ENCODE data around the gene AP1M2.

DNA sequence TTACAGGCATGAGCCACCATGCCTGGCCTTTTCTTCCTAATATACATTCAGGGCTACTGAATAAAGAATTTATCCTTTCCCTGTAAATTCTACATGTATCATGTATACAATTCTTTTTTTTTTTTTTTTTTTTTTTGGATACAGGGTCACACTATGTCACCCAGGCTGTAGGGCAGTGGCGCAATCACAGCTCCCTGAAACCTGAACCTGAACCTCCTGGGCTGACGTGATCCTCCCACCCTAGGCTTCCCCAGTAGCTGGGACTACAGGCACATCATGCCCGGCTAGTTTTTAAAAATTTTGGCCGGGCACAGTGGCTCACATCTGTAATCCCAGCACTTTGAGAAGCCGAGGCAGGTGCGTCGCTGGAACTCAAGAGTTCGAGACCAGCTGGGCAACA is 31.7 kb upstream of the AP1M2 start:
- TF ChIP-seq SIN3A (IDR thresholded peaks at IDR 0.05; ENCODE audit: borderline replicate concordance, insufficient read depth, low read length) (no peak), TAF1 (IDR thresholded peaks at IDR 0.05; ENCODE audit: borderline replicate concordance, insufficient read depth, low read length) (no peak), POLR2AphosphoS5 (IDR thresholded peaks at IDR 0.05; ENCODE audit: low read depth, low read length) (no peak)
- TF ChIP-seq, protein P1, sequence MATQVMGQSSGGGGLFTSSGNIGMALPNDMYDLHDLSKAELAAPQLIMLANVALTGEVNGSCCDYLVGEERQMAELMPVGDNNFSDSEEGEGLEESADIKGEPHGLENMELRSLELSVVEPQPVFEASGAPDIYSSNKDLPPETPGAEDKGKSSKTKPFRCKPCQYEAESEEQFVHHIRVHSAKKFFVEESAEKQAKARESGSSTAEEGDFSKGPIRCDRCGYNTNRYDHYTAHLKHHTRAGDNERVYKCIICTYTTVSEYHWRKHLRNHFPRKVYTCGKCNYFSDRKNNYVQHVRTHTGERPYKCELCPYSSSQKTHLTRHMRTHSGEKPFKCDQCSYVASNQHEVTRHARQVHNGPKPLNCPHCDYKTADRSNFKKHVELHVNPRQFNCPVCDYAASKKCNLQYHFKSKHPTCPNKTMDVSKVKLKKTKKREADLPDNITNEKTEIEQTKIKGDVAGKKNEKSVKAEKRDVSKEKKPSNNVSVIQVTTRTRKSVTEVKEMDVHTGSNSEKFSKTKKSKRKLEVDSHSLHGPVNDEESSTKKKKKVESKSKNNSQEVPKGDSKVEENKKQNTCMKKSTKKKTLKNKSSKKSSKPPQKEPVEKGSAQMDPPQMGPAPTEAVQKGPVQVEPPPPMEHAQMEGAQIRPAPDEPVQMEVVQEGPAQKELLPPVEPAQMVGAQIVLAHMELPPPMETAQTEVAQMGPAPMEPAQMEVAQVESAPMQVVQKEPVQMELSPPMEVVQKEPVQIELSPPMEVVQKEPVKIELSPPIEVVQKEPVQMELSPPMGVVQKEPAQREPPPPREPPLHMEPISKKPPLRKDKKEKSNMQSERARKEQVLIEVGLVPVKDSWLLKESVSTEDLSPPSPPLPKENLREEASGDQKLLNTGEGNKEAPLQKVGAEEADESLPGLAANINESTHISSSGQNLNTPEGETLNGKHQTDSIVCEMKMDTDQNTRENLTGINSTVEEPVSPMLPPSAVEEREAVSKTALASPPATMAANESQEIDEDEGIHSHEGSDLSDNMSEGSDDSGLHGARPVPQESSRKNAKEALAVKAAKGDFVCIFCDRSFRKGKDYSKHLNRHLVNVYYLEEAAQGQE (IDR thresholded peaks at IDR 0.05; ENCODE audit: insufficient read depth in 1 of 2, low read depth in 2 of 2, low read length in 2 of 2), result no peak

Data from PFSK-1 (cell line).